Left forelimb (tissue), 1 donor: ENCODE results near the gene JARID2.

Source experiments
- DNase-seq: peaks from one replicate; pipeline ENCODE4 v3.0.0-alpha.2; 2018; ENCODE audit warnings: low spot score

JARID2 gene

DNA sequence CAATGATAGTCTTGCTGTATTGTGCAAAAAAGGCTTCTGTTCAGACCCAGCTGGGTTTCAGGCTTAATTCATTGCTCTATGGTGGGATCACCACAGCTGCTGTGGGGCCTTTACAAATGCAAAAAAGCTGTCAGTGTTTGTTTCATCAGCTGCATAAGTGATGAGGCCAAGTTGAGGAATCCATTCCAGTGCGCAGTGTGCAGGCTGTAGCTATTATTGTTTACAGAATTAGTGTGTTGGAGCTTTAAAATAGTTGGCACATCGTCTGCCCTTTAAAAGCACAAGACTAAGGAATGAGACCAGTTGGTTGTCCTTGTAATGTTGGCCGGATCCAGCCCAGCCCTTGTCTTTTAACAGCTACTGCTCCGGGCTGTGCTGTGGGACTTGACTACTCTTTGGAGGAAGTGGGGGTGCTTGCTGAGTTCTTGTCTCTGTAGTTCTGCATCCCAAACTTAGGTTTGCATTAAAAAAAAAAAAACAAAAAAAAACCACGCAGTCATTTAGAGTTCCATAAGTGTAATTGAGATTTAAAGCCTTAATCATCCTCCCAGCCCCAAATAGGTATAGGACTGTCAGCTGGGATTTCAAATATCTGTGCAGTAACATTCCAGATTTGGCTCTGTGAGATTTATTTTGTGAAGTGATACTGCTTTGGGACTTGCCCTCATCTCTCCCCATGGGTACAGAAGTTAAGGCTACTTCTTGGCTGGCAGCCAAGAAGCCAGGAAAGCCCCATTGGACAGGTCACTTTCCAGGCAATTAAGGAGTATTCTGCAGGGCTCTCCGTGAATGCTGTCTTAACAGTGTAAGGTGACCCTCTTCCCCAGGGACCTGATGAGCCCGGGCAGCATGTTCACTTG is 19.3 kb downstream of the JARID2 start:
- DNase-seq = no peak

DNA sequence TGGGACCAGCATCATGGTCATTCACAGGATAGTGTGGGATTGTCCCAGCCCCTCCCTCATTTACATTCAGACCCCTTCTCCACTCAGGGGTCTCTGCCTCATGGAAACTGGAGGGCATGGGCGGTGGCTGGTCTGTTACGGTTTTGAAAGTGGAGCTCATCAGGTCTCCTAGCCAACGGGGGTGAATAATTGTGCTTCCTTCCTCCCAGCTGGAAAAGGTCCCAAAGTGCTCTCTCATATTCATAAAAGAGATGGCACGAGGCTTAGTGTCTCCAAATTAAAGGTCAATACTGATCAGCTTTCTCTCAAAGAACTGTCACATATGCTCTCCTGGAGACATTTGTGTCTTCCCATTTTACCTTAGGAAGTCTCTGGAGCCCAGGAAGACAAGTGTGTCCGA is 19.9 kb downstream of the JARID2 start:
- DNase-seq = no peak

DNA sequence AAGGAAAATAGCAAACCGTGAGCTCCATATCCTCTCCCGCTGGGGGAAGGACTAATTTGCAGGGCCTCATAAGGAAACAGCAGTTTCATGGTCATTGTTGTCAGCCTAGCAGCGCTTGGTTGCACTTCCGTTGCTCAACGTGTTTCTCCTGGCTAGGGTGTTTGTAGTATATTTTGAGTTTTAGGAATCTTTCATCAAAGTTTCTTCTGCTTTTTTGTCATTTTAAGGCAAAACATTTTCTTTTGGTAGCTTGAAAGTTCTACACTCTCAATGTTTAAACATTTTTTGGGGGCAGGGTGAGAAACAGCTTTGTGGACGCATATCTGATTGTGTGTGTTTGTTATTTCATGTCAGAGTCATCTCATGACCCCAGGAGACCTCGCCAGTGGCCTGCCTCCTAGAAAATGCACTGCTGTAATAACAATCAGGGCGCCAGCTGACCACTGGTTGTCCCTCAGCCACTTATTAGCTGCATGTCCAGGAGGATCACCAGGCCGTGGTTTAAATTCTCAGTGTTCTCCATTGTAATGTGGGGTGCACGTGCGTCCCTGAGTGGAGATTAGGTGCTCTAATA is 20.6 kb downstream of the JARID2 start:
- DNase-seq = no peak

DNA sequence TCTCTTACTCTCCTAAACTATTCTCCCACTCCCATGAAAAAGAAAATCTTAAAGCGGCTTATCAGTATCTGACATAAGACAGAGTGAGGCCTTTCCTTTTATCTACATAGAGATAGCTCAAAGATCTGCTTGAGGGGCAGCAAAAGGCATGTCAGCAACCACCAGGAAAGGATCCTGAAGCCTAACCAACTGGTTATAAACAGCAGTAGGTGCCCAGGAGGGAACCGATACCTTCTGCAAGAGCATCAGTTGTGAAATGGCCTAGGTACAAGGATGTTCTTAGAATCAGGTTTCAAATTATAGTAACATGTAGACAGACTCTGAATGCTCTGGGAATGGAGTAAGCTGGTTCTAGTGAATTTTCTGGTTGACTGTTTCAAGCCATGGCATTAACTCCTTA is 21.4 kb downstream of the JARID2 start:
- DNase-seq = no peak

DNA sequence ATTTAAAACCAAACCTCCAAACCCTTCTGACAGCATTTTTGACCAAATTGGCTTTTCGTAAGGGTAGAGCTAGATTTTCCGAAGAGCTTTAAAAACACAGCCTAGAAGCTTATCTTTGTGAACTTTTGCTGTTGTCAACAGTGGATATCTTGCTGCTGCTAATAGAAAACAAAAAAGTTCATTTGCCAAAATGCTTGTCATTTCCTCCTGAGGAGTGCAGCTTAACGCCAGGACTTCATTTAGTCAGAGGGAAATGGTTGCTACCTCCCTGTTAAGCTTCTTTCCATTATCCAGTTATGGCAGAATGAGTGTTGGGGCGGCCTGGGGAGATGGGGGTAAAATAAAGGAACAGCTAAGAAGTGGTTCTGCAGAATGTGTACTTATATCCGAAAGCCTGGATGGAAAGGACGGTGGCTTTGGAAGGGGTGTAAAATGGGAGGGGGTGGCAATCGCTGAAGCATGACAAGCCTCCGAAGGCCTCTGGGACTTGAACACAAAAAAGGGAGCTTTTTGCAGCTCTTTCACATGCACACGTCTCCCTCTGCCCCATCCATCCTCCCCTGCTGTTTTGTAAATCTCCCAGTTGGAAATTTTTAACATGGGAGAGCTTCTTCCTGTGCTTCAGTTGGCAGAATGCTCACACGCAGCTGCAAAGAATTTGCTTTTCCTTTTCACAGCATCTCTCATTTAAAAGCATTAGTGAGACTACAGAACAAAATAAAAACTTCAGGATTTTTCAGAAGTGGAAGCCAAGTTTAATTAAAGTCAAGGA is 22.5 kb downstream of the JARID2 start:
- DNase-seq = no peak

DNA sequence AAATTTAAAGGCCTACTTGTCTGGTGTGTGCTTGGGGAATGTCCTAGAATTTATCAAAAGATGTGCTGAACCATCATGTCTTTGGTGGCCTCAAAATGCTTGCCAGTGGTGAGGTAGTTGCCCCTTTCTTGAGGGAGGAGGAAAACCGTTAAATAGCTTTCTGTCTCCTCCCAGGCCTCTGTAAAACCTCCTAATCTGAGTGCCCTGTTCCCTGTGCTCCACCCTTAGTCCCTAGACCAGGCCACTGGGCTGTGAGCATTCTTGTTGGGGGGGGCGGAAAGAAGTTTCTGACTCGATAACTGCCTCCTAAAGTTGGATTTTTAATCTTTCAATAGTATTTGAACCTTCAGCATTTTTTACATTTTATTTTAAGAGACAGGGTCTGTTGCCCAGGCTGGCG is 23.1 kb downstream of the JARID2 start:
- no peak for DNase-seq

DNA sequence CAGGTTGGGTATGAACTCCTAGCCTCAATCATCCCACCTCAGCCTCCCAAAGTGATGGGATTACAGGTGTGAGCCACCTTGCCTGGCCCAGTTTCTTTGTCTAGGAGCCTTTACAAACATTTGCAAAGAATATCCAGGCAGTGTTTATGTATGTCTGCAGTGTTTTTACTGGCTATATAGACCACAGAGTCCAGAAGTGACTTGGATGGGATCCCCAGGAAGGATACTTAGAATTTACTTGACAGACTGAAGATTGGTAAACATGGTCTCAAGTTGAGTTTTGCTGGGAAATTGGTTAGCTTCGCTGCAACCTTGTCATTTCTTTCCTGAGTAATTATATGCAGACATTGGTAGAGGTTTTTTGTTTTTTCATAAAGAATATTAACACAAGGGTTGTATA is 23.8 kb downstream of the JARID2 start:
- no peak for DNase-seq

DNA sequence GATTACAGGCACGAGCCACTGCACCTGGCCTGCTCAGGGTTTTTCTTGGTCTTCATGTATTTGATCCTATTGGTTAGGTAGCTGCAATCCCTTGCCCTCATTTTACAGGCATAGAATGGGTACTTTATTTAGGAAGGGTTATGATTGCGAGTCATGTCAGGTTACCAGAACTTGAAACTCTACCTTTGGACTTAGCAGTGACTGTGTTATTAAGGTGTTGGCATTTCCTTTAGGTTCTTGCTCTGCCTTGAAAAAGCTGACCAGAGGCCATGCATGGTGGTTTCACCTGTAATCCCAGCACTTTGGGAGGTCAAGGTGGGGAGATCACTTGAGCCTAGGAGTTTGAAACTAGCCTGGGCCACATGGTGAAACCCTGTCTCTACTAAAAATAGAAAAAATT is 24.5 kb downstream of the JARID2 start:
- DNase-seq = no peak

DNA sequence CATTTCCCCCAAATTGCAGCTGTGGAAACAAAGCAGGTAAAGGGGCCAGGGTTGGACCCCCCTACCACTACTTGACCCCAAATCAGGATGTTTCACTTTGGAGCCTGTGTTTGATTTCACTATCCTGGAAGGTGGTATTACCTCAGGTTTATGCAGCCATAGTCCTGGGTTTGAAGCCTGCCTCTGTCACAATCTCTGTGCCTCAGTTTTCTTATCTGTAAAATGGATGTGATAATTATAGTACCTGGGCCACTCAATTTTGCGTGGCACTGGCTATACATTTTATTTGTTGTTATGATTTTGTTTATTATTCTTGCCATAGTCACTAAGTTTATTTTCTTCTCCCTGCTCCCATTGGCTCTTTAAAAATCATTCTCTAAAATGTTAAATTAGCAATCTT is 26.7 kb downstream of the JARID2 start:
- no peak for DNase-seq

DNA sequence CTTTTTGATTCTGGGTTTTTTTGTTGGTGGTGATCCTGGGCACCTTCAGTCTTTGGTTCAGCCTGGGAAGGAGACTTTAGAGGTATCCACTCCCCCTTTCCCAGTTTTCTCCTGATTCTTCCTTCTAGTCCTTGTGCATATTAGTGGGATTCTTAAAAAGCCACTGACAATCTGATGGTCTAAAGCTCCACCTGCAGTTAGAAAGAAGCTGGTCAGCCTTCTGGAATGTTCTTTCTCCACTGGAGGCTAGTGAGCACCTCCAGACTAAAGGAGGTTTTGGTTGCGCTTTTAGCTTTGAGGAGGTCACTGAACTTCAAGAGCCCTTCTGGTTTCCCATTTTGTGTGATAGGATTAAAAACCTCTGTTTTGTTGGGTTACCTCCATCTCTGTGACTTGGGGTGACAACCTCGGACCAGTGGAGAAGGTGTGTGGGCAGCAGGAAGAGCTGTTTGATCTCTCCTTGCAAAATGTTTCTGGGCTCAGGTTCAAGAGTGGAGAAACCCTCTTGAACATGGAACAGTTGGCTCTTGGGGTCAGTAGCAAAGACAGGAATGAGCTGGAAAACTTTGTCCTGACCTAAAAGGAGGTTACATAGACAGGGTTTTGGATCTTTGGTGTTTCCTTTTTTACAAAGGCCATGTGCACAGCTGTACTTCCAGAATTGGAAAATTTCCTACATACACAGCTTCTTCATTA is 29.0 kb downstream of the JARID2 start:
- DNase-seq = no peak

DNA sequence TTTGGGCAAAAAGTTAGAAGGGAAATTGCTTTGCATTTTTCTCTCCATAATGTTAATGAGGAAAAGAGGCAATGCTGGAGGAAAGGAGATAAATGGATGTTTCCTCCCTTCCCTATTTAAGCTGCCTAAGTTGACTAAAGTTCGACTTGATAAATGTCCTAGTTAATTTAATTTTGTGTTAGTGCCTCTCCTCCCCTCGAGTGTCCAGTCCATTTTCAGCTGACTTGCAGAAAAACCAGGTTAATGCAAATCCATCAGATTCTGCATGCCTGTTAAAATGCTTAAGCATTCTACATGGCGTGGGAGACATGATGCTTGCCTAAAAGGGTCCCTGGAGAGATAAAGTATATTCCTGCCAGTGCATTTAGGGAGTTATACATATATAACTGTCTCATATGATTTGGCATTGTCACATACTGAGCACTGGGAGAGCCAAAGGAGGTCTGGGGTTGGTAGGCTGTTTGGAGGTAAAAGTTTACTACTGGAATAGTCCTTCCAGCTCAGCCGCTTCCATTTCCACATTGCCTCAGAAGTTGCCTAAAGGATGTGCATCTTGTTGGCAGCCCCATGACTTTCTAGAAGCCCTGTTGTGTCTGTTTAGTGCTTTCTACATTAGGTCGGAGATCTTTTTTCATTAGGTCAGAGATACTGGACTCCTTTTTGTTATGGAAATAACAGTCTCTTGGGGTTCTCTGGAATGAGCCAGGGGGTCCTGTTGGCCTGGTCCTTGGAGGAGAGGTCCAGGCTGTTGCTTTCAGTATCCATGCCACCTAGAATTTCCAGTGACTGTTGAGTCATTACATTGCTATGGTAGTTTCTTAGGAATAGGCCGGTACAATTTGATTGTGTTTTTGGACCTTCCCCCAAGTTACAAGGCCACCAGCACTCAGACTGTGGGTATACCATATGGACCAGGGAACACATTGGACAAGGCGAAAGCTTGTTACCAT is 30.4 kb downstream of the JARID2 start:
- no peak for DNase-seq

DNA sequence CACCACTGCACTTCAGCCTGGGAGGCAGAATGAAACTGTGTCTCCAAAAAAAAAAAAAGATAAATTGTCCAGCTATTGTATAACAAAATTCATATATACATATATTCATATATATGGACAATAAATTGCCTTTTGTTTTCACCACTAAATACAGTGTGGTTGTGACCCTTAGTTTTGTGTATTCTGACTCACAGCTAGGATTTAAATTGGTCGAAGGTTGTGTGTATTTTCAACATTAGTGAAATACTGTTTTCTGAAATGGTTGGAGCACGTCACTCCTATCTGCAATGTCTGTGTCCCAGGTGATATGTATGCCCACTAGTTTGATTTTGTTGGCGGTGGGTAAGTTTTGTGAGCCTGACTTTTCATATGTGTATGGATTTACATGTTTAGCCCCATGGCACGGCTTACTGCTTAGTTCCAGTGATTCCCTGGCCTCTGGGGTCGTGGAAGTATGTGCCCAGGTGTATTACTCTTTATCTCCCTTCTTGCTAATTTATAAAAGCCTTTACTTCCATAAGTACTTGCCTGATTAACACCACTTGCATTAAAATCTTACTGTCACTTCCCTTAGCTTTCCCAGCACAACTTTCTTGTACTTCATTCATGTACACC is 33.3 kb downstream of the JARID2 start:
- no peak for DNase-seq

DNA sequence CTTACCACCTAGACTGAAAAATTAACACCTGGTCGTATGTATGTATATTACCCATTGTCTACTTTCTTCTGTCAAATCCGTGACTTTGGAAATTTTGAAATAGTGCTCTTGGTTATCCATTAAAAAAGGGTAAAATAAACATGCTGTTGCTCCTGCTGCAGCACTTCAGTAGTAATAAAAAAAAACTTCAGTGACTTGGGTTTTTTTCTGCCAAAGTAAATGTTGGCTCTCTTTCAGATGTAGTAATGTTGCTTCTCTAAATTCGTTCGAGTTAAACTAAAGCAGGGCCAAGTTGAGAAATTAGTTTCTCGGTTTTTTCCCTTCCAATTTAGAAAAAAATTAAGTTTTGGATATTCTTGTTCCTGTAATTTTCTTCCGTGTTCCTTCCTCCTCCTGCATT is 34.2 kb downstream of the JARID2 start:
- DNase-seq = no peak

DNA sequence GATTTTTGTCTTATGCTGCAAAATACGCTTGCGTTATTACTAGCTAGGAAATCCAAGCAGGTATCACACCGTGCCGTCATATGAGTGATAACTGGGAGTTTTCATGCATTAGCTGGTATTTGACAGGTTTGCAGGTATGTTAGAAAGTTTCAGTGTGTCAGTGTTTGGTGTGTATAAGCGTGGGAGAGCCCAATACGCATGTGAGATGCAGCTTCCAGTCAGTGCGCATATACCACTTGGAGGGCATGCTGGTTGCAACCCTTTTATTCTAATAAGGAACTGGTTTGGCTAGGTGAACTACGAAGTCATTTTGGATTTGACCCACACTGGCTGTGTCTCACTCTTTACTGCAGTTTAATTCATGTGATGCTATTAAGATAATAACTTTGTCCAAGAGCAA is 35.1 kb downstream of the JARID2 start:
- DNase-seq = no peak

DNA sequence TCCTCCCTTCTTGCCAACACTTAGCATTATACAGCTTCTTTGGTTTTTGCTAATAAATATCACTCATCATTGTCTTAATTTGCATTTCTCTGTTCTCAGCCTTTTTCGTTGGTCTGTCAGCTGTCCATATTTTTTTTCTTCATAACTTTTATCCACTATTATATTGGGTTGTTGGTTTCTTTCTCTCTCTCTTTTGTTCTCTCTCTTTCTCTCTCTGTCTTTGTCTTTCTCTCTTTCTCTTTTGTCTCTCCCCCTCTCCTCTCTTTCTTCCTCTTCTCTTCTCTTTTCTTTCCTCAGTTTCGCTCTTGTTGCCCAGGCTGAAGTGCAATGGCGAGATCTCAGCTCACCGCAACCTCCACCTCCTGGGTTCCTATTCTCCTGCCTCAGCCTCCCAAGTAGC is 36.5 kb downstream of the JARID2 start:
- DNase-seq = no peak

DNA sequence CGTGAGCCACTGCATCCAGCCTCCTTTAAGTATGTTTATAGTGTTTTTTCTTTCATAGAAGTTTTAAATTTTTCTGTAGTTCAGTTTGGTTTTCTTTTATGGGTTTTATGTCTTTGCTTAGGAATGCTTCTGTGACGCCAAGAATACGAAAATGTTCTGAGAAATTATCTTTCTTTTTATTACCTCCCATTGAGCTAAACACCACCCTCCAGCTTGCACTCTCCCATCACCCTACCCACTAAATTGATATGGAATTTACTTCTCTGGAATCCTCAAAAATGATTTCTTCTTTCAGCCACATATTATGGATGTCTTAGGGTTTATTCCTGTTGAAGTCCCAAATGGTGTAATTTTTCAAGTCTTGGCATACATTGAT is 38.1 kb downstream of the JARID2 start:
- no peak for DNase-seq

DNA sequence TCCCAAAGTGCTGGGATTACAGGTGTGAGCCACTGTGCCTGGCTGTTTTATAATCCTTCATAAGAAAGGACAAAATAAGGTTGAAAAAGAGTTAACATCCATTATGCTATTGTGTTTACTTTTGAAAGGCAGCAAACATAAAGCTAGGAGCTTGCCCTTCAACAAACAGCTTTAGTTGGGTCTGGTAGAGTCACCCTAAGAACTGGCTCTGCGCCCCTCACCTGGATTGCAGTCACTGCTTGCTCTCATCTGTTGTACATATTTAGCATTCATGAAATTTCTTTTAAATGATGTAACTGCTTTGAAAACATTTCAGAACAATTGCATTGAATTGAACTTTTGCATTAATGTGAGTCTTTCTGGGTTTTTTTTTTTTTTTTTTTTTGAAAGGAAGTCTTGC is 38.9 kb downstream of the JARID2 start:
- DNase-seq = no peak

DNA sequence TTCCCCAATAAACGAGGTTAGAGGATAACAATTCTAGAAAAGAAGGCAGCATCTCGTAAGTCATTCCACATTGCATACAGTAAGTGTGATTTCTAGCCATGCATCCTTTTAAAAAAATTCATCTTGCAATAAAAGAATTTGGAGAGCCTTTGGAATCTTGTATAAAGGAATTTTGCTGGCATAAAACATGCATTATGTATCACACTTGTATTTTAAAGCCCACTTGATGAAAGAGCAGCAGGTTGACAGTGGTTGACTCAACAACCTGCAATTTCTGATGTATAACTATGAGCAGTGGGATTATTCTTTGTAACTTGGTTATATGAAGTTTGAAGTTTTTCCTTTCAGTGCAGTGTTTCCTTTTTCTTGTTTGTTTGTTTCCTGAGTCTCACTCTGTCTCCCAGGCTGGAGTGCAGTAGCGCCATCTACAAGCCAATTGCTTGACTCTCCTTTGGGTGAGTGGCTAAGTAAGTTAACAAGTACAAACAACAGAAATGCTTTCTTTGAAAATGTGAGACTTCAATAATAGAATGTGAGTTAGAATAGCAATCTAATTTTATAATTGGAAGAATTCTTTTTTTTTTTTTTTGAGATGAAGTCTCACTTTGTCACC is 39.9 kb downstream of the JARID2 start:
- DNase-seq = no peak

DNA sequence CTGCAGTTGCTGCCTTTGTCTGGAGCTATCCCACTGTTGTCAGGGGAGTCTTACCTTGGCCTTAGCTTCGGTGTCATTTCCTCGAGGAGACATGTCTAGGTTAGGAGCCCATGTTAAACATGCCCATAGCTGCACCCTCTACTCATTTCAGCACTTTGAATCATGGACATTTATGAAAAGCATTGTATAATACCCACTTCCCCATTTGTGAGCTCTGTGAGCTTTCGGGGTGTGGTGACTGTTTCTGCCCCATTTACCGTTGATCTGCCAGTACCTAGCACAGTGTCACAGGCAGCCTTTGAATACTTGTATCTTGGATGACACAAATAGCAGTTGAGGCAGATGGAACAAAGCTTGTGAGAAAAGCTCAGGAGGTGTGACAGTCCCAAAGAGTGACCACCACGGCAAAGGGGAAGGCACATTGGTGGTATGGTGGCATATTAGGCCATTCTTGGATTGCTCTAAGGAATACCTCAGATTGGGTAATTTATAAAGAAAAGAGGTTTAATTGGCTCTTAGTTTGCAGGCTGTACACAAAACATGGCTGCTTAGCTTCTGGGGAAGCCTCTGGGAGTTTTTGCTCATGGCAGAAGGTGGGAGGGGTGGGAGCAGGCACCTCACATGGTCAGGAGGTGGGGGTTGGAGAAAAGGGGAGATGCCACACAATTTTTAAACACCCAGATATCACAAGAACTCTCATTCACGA is 42.0 kb downstream of the JARID2 start:
- no peak for DNase-seq

DNA sequence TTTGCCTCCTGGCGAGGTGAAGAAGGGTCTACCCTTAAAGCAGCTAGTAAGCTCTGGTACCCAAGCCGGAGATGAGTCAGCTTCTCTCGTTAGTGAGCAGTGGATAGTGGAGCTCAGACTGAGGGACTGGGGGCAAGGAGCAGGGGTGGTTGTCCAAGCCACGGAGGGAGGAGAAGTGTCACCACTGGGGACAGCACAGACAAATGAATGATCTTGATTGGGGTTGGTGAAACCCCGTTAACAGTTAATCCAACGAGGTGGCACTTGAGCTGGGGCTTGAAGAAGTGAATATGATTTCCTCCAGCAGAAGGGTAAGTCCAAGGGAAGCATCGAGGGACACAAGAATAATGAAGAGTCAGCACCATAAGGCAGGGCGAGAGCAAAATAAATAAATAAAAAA is 43.0 kb downstream of the JARID2 start:
- DNase-seq = no peak
